GM12878 (cell line): ENCODE measurements around the gene SCAMP5. TPM values are rescaled to one million over a fixed set of nuclear protein-coding genes. Genes with fewer than 3 reads are reported as not detected.
A peak's percentile ranks its signal among the peaks of the same experiment; 100 is the strongest.

Experiments used
- ATF2 ChIP-seq: IDR thresholded peaks from 2 replicates; pipeline ENCODE4 v1.6.1; 2012; ENCODE audit warnings: low read length, inconsistent platforms
- ATF7 ChIP-seq: fragments of 450-650 bp; IDR thresholded peaks from 2 replicates; pipeline ENCODE4 v1.6.1; 2016; ENCODE audit warnings: low read depth, mild to moderate bottlenecking
- BCL3 ChIP-seq: IDR thresholded peaks from 2 replicates; pipeline ENCODE4 v1.6.1; 2011; ENCODE audit warnings: borderline replicate concordance, low read depth, mild to moderate bottlenecking, moderate library complexity, low read length; ENCODE audit not compliant: insufficient read depth, poor library complexity, severe bottlenecking
- BRCA1 ChIP-seq: IDR thresholded peaks from 2 replicates; pipeline ENCODE4 v1.6.1; 2011; ENCODE audit warnings: low read depth, low read length, improper control_type of control experiment
- CBFB ChIP-seq: IDR thresholded peaks from 2 replicates; pipeline ENCODE4 v1.6.1; 2016; ENCODE audit warnings: antibody characterized with exemption, low read depth
- CHD1 ChIP-seq: IDR thresholded peaks from 2 replicates; pipeline ENCODE4 v1.6.1; 2012; ENCODE audit warnings: low read depth, low read length, improper control_type of control experiment
- CHD4 ChIP-seq: fragments of 200-600 bp; sonication (generic); IDR thresholded peaks from 2 replicates; pipeline ENCODE4 v1.6.1; 2016; ENCODE audit warnings: mild to moderate bottlenecking
- CREM ChIP-seq: IDR thresholded peaks from 2 replicates; pipeline ENCODE4 v1.6.1; 2014; ENCODE audit warnings: antibody characterized with exemption, low read depth
- E2F4 ChIP-seq: IDR thresholded peaks from 2 replicates; pipeline ENCODE4 v1.6.1; 2012; ENCODE audit warnings: low read depth, low read length, improper control_type of control experiment
- ELK1 ChIP-seq: IDR thresholded peaks from 2 replicates; pipeline ENCODE4 v1.6.1; 2012; ENCODE audit warnings: low read depth, low read length, improper control_type of control experiment
- HDAC6 ChIP-seq: fragments of 200-600 bp; sonication (generic); IDR thresholded peaks from one replicate; pipeline ENCODE4 v1.8.0; 2017; ENCODE audit warnings: antibody characterized with exemption; ENCODE audit not compliant: unreplicated experiment
- MAX ChIP-seq: IDR thresholded peaks from 2 replicates; pipeline ENCODE4 v1.6.1; 2012; ENCODE audit warnings: low read depth, low read length, improper control_type of control experiment
- MEF2B ChIP-seq: fragments of 450-650 bp; IDR thresholded peaks from 2 replicates; pipeline ENCODE4 v1.6.1; 2018; ENCODE audit warnings: mild to moderate bottlenecking, moderate library complexity; ENCODE audit not compliant: partially characterized antibody, poor library complexity, severe bottlenecking
- MYC ChIP-seq: IDR thresholded peaks from 2 replicates; pipeline ENCODE4 v1.6.1; 2011; ENCODE audit warnings: mild to moderate bottlenecking, low read length, moderate library complexity, inconsistent platforms; ENCODE audit not compliant: insufficient read depth, insufficient replicate concordance, insufficient read length, severe bottlenecking
- NBN ChIP-seq: fragments of 450-650 bp; IDR thresholded peaks from 2 replicates; pipeline ENCODE4 v1.6.1; 2016
- PKNOX1 ChIP-seq: fragments of 450-650 bp; IDR thresholded peaks from 2 replicates; pipeline ENCODE4 v1.6.1; 2016; ENCODE audit warnings: mild to moderate bottlenecking
- POU2F2 ChIP-seq: IDR thresholded peaks from 3 replicates; pipeline ENCODE4 v1.6.1; 2011; ENCODE audit warnings: low read depth, mild to moderate bottlenecking, low read length, borderline replicate concordance
- RELA ChIP-seq: fragments of 450-650 bp; IDR thresholded peaks from 2 replicates; pipeline ENCODE4 v1.8.0; 2014; ENCODE audit warnings: borderline replicate concordance; ENCODE audit not compliant: partially characterized antibody
- STAT3 ChIP-seq: IDR thresholded peaks from 2 replicates; pipeline ENCODE4 v1.6.1; 2011; ENCODE audit warnings: low read depth, low read length, improper control_type of control experiment
- SUZ12 ChIP-seq: fragments of 200-600 bp; sonication (generic); IDR thresholded peaks from one replicate; pipeline ENCODE4 v1.6.1; 2018; ENCODE audit warnings: antibody characterized with exemption, mild to moderate bottlenecking; ENCODE audit not compliant: unreplicated experiment
- TARDBP ChIP-seq: IDR thresholded peaks from 2 replicates; pipeline ENCODE4 v1.6.1; 2016; ENCODE audit warnings: borderline replicate concordance
- ZNF207 ChIP-seq: fragments of 450-650 bp; IDR thresholded peaks from 2 replicates; pipeline ENCODE4 v1.6.1; 2014; ENCODE audit warnings: antibody characterized with exemption, mild to moderate bottlenecking, borderline replicate concordance
- ZNF217 ChIP-seq: fragments of 450-650 bp; IDR thresholded peaks from 2 replicates; pipeline ENCODE4 v1.6.1; 2017; ENCODE audit warnings: antibody characterized with exemption, mild to moderate bottlenecking
- ZNF274 ChIP-seq: IDR thresholded peaks from one replicate; pipeline ENCODE4 v1.8.0; 2011; ENCODE audit not compliant: insufficient read length, insufficient read depth
- polyA plus RNA-seq, 11 experiments: library from polyadenylated mRNA; depleted of rRNA in 4 of 11; unstranded in 6 of 11; stranded (reverse) in 5 of 11; fragments of >200 nt; fragmentation: Nextera tagmentation in 4 of 11; fragmentation: Illumina TruSeq in 1 of 11; extraction: Ambion mirVana in 4 of 11; extraction: Trizol in 1 of 11; gene quantifications; 1 replicate in 1 of 11; 2 replicates in 10 of 11; pipeline versions ENCODE4 v1.2.1 to v1.2.3, GENCODE V29; 2011 to 2016; ENCODE audit warnings: inconsistent platforms in 2 of 11, missing spikeins in 2 of 11, low read depth in 1 of 11
- total RNA-seq, 4 experiments: library from RNA; depleted of rRNA in 3 of 4; stranded (reverse); fragments of >200 nt in 3 of 4; fragmentation: Illumina TruSeq in 1 of 4; extraction: Trizol in 1 of 4; gene quantifications; 2 replicates each; pipeline versions ENCODE4 v1.2.1 to v1.2.3, GENCODE V29; 2013 to 2021

SCAMP5 gene
- total and polyA plus RNA-seq, 10 of the 15 experiments (the other 5 are each of a cell fraction or from before 2014, with no cell fraction given) = 1.6 to 41.6 (median 16.9) TPM

- TF ChIP-seq PKNOX1 (no peak), CHD4 (no peak), MYC (no peak), SUZ12 (no peak), NBN (no peak), TARDBP (no peak), RELA (peak; percentile 70), ATF7 (peak; percentile 86), ATF2 (peak; percentile 74), STAT3 (no peak), ZNF274 (no peak), BCL3 (peak; percentile 46), BRCA1 (no peak), ELK1 (no peak), CHD1 (no peak), HDAC6 (no peak), CREM (peak; percentile 82; the same call in 1 of the 2 replicates), E2F4 (no peak), CBFB (peak; percentile 92), ZNF207 (no peak), ZNF217 (no peak), POU2F2 (peak; percentile 37; the same call in 1 of the 3 replicates), MAX (no peak), MEF2B (no peak)
These were observed 71.9 kb downstream of the SCAMP5 start (continued) for GRCh38 chr15:75067123-75067830.
